HG03342 (cell line): ENCODE data around the gene ATF3.
"Not testable (repeated sequence)": the region's sequence is repeated elsewhere in the genome, so short reads cannot be mapped to it uniquely, and the experiment has no call there.

Experiments
- ATAC-seq: cut with Tn5 transposase; IDR thresholded peaks from one replicate; pipeline ENCODE4 v1.9.1; 2021; ENCODE audit warnings: mild to moderate bottlenecking, moderate library complexity; ENCODE audit not compliant: unreplicated experiment

Gene ATF3

DNA sequence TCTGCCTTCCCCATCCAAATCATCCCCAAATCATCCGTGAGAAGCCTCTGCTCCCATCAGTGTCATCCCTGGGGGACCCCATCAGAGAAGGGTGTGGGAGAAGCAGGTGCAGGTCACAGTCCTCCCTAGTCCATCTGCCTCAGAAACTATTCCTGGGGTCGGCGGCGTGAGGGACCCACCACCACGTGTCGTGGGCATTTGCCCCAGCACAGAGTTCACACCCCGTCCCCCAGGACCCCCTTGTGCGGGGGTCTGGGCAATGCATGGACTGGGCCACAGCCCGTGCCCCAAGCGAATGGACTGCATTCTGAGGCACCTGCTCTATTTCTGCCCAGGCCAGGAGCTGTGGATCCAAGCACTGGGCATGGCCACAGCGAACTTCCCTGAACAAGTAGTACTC lies 38.4 kb downstream of the ATF3 start:
- ATAC-seq: no peak

DNA sequence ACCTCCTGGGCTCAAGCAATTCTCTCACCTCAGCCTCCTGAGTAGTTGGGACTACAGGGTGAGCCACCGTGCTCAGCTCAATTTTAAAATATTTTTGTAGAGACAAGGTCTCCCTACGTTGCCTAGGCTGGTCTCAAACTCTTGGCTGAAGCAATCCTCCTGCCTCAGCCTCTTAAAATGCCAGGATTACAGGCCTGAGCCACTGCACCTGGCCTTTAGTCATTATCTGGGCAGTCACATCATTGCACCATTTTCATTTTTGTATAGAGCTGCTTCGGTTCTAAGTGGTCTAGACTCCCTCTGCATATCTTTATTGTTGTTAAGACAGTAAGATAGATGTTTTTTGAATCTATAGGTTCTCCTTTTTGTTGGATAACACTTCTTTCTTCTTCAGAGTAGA lies 39.9 kb downstream of the ATF3 start:
- ATAC-seq: no peak

DNA sequence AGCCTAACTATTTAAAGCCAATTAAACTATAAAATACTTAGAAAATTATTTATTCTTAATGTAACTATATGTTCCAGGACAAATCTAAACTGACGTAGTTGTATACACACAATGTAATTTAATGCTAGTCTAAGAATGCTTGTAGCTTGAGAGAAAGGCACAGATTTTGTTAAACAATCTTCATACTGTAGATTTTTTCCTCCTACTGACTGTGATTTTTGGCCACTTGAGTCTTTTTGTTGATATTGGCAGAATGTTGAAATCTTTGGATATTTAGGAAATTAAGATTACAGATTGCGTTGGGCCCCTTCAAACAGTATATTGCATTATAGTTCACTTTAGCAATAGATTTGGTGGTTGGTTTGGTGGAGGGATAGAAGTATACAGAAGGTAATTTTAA lies 40.5 kb downstream of the ATF3 start:
- no peak for ATAC-seq

DNA sequence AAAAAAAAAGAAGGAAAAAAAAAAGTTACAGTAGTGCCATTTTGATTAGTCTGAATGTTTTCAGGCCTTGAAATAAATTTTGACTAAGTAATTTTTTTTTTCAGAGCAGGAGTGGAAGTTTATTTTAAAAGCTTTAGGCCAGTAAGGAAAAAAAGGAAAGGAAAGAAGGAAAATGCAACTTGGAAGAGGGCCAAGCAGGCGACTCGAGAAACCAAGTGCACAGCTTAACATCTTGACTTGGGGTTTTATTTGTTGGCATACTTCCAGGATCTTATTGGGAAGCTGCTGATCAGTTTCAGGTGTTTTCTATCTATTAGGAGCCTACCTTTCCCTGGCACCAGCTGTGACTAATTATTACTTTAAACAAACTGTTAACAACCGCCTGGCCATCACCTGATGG lies 41.7 kb downstream of the ATF3 start:
- no peak for ATAC-seq

DNA sequence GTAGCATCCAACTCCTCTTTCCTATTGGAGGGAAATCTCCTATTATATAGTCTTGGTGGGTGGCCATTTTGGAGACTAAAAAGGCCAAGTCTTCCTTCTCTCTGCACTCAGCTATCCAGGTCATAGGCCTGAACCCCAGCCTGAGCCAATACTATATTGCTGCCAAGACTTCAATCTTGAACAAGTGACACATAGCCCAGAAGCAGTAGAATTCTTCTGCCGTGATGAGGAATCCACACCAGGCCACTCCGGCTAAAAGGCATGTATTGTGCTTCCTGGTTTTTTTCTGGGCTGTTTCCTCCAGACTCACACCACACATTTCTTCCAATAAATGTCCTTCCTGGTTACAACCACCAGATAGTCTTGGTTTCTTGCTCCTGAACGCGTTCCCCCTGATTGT lies 43.0 kb downstream of the ATF3 start:
- ATAC-seq: no peak

DNA sequence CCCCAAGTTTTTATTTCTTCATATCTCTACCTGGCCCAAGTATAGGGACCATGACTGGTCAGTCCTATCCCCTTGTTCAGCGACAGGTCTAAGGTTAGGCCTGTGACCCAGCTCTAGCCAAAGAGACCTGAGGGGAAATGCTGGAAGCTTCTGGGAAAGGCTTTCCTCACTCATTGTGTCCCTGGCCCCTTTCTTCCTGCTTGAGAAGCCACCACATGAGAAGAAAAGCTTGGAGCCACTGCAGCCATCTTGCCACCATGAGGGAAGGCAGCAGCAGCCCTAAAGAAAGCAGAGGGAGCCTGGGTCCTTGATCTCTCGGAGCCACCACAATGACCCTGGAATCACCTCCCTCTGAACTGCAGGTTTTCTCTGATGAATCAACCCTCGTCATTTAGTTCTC lies 43.4 kb downstream of the ATF3 start:
- no peak for ATAC-seq

DNA sequence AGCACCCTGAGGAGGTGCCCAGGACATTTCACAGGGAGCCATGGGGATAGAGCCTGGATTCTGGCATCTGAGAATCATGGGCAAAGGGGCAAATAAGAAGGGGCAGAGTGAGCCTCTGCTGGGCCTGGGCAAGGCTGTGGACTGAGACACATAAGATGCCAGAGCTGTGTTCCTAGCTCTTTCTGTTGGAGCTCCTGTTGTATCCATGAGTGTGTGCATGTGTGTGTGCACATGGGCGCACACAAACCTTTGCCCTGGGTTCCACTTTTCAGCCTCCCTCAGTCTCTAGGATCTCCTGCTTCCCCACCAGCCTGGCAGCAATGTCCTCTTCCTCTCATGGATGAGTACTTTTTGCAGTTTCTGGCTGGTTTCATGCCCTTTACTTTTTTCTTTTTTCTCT lies 44.0 kb downstream of the ATF3 start:
- no peak for ATAC-seq

DNA sequence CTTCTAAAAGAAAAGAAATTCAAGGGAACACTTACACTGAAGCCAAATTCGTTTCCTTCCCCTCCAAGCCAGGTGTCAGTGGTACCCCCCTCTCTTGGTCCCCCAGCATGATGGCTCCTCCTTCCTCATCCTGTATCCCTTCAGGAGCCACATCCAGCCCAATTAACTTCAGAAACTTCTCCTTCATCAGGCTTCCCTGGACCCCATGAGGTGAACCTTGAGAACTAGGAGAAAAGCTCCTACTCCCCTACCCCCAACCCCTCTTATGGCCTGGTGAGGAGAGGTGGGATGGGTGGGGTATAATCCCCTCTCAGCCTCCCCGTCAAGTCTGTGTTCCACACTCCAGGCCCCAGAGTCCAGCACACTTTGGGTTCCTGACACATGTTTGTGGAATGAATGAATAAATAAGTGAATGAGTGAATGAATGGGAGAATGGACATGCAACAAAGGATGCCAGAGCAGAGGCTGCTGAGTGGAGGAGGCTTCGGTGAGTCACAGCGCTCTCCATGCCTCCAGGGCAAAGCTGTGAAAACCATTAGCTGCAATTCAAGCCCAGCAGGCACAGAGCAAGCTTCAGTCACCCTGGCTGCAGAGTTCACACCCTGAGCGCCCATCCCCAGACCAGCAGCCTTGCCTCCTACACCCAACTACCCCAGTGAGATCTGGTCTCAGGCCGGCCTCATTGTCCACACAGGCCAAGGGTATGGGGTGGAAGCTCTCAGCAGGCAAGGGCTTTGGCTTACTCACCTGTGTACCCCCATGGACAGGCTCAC lies 47.3 kb downstream of the ATF3 start:
- ATAC-seq: no peak

DNA sequence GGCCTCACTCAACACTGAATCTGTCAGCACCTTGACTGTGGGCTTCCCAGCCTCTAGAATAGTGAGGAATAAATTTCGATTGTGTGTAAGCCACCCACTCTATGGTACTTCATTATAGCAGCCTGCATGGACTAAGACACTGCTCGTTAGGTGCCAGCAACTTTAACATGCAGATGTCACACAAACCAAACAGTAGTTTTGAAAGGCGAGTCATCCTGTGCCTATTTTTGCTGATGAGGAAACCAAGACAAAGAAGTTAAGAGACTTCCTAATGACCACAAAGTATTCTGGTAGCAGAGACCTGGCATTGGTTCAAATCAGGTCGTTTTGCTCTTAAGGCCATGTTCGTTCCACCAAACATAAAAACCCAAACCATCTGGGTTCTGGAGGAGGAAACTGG lies 48.2 kb downstream of the ATF3 start:
- no peak for ATAC-seq

DNA sequence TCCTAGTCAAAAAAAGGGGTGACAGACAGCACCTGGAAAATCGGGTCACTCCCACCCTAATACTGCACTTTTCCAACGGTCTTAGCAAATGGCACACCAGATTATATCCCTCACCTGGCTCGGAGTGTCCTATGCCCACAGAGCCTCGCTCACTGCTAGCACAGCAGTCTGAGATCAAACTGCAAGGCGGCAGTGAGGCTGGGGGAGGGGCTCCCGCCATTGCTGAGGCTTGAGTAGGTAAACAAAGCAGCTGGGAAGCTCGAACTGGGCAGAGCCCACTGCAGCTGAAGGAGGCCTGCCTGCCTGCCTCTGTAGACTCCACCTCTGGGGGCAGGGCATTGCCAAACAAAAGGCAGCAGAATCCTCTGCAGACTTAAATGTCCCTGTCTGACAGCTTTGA lies 49.7 kb downstream of the ATF3 start:
- ATAC-seq: not testable (repeated sequence)

DNA sequence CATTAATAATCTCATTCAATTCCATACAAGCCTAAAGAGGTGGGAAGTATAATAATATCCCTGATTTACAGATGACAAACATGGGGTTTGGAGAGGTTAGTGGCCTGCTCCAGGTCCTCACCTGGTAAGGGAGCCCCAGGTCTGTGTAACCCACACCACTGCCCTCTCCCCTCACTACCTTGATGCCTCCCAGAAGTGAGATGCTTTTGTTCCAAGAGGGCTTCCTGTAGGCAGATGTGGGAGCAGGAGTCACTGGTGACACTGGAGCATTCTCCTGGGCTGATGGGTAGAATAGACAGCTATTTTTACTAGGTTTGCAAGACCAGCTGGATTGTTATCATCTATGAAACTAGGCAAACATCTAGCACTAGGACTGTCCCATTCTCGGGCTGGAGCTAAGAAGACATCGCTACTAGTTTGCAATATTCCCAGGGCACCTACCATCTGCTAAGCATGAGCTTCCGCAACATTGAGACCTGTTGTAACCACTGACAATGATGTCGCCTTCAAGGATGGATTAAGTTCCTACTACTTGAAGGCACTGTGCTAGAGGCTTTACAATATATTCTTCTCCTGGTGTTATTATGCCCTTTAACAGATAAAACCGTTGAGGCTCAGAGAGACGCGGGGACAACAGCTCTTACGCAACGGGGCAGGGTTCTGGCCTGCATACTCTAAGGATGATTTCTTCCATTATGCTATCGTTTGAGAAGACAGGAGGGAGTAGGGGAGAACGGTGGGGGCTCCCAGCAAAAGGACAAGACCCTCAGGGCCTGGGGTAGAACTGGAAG lies 56.0 kb downstream of the ATF3 start:
- no peak for ATAC-seq

DNA sequence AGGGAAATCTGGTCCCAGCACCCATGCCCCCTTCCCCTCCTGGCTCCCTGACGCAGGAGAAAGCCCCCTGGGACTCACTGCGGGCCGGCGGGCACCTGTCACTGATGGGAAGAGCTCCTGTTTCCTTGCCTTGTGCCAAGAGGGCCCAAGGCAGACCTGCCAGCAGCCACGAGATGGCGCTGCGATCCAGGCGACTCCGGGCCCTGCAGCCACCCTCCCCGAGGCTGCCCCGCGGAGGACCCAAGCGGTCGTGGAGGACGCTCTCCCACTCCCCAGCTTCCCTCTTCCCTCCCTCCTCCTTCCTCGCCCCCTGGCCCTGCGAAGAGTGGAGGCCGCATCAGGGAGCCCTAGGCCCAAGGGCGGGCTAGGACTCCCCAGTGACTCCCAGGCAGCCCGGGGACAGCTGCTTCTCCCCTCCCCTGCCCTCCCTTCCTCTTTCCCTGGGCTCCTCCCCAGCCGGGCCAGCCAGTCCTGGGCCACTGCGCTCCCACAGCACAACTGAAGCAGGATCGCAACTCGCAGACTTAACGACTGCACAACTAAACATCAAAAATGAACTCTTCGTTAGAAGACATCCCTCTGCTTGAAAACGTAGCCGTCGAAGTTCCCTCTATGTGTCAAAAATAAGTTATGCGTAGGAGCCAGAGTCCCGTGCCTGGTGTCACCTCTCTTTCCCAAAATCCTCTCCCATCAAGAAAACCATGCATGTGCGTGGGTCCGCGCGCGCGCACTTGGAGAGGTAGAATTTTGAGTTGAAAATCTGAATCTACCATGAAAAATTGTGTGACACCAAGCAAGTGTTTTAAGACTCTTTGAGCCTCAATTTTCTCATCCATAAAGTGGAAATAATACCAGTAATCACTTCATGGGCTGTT lies 56.9 kb downstream of the ATF3 start:
- peak; percentile 87 for ATAC-seq

DNA sequence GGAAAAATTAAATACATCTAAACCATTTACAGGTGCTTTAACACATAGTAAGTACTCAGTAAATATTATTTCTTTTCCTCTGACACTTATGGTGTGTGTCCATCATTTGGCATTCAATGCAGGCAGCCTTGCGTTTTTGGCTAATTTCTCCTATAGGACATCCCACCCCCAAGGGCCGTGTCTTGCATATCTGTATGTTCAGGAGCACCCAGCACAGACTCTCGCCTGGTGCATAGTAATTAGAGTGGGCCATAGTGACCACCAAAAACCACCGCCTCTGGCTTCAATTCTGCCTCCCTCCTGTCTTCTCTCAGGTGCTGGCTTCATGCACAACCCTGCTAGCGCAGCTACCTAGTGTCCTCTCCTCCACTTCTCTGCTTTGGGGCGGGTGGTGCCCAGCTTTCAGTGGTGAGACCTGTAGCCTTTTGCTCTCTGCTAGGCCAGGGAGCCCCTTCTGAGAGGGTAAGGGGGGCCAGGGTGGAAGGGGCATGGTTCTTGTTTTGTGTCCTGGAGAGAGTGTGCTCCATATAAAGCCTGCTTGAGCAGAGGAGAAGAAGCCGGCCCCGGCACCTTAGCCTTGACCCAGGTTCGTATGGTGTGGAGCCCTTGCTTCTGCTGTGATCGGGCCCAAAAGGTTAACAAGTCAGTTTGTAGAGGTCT lies 57.7 kb downstream of the ATF3 start:
- no peak for ATAC-seq

DNA sequence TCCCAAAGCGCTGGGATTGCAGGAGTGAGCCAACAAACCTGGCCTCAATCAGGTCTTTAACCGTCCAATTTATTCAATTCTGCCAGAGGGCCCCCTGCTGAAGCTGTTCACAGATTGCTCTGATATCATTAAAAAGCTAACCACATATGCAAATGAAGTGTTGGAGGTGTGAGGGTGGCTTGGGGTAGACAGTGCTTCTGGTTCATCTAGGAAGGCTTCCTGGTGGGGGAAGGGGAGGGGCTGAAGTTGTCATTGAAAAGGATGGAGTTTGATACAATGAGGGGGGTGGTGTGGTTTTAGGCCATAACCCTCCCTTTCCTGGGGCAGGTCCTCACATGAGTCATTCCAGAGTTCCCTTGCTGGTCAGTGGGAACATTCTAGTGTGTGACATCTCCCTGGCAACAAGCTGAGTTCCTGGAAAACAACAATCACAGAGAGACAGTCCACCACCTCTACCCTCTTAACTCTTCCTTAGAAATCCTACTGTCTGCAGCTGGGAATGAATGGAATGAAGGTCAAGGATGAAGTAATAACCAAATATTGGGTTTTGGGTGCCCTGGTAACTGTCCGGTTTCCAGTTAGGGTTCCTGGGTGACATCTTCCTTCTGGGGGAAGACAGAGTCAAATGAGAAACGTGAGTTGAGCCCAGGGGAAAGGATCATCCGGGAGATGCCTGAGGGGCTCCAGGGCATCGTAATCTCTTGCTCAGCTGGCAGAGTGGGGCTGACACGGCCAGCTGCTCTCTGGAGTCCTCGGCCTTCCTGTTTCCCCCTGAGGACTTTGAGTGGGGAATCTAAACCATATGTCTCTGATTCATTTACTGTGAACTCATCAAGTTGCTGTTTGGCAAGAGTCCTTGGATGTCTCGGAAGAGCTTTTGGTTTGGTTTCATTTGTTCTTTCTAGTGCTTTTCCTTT lies 58.9 kb downstream of the ATF3 start:
- ATAC-seq: no peak

DNA sequence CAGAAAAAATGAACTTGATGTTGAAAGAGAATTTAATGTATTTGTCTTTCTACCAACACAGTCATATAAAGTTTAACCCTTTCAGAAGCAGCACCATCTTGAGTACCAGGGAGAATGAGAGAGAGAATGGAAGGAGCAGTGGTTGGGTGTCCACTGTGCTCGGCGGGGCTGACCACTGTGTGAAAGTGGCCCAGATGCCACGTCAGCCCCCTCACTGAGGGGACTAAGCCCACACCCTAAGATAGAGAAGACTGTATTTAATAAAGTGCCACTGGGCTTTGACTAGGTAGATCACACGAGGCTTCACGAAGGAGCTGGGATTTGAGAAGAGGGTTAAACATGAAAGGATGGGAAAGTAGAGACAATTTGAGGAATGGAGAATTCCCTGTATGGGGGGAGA lies 59.9 kb downstream of the ATF3 start:
- ATAC-seq: no peak

DNA sequence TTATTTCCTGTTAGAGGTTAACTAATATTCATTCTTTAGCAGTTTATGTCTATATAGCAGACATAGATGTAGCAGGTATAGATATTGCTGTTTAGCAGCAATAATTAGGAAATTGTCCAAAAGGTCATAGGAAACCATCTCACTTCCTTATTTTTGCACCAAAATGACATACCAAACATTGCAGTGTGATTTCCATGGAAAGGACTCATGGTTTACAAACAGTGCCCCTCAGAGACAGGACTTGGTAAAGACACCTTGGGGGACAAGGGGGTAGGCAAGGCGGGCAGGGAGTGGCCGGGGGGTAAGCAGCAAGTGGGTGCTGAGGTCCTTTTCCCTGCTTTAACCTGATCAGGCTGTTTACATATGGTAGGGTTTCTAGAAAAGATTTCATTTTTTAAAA lies 60.5 kb downstream of the ATF3 start:
- ATAC-seq: no peak

DNA sequence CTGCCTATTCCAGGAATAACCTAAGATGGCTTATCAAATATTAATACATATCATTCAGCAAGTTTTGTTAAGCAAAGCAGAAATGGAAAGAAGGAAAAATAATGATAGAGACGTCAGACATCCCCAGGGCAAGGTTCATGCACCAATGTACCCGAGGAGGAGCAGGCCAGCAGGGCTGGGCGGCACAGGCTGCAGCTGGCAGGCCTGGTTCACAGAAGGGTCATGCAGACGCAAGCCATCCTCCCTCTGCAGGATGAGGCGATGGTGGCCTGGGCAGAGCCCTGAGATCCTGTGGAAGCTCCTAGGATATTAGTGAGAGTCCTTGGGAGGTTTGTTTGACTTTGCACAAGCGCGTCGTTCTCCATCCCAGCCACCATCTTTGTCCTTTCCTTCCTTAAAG lies 61.0 kb downstream of the ATF3 start:
- ATAC-seq: no peak

DNA sequence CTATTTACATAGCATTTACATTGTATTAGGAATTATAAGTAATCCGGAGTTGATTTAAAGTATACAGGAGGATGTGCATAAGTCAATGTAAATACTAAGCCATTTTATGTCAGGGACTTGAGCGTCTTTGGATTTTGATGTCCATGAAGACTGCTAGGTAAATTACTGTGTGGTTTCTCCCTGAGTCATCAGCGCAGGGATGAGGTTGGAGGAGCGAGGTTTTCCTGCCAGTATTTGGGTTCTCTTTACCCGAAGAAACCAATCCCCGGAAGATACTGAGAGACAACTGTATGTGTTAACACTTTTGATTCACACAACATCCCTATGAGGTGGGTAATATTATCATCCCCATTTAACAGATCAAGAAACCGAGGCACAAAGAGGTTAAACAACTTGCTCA lies 61.7 kb downstream of the ATF3 start:
- ATAC-seq: no peak
